HG03571 (cell line): ENCODE results near the gene ATP2B1.

Experiments
- ATAC-seq: cut with Tn5 transposase; IDR thresholded peaks from one replicate; pipeline ENCODE4 v1.9.1; 2021; ENCODE audit not compliant: unreplicated experiment

Gene ATP2B1

DNA sequence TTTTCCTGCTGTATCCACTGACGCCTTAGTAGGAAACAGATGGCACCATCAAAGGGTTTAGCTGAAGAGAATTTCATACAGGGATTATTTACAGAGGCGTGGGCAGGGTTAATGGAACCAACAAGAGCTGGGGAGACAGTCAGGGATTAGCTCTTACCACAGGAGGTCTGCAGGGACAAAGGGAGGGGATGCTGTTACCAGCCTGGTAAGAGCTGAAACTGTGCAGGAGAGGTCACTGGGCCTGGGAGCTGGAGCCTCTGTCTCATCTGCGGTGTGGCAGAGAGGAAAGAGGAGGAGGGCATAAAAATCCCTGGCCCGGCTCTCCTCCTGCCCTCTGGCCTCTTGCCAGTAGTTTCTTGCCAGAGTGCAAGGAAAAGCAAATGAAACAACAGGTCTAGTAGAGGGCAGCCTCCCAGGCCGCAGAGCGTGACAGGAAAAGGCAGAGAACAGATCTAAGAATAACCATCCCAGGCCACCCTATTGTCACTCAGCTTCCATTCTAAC lies 163.9 kb downstream of the ATP2B1 start:
- ATAC-seq, result no peak

- no peak for ATAC-seq
Measured at GRCh38 chr12:89544022-89544421, 164.6 kb downstream of the ATP2B1 start.

GRCh38 chr12:89542912-89543592 lies 165.6 kb downstream of the ATP2B1 start:
- peak; percentile 83 for ATAC-seq

DNA sequence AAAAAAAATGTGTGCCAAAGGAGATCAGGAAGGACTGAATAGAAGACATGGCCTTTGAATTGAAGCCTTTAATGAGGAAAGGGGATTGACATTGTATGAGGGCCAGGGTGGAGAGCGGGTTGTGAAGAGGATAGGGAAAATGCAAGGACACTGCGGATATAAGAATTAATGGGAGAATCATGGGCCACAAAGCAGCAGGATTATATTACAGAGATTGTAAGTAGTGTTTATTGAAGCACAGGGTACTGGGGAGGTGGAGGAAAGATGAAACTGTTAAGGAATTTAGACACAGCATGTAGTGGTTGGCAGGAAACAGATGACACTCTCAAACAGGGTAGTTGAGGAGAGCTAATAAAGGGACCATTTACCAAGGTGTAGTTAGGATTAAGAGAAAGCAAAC lies 166.4 kb downstream of the ATP2B1 start:
- no peak for ATAC-seq

- no peak for ATAC-seq
Measured at GRCh38 chr12:89540586-89540985, 168.1 kb downstream of the ATP2B1 start.

DNA sequence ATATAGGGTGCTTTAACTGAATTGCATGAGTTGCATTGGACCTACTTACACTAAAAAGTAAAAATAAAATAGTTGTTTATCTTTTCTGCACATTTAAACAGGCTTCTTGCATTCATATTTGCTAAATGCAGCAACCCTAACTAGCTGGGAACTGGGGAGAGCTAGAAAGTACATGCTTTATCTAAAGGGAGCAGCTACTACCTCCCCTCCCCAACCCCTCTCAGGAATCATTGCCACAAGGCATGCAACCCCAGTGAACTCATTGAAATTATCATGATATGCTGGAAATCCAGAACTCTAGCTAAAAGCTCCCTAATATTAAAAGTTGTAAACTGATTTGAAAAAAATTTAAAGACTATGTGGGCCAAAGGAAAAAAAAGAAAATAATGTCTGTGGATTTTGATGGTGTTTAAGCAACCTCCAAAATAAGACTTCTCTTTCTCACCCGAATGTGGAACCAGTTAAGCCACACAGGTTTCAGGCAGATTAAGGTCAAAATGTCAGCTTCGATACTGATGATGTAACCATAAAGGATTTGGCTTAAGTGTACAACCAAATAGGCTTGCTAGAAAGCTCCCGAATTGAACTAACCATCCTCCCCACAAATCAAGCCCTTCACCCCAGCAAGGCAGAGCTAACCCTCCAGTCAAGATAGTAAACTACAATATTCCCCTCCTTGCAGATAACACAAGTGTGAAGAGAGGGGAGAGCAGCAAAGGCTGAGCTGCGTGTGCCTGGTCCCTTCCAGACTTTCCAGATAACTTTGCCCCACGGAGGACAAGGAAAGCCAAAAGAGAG lies 169.0 kb downstream of the ATP2B1 start:
- no peak for ATAC-seq

GRCh38 chr12:89538897-89539296 lies 169.7 kb downstream of the ATP2B1 start:
- ATAC-seq, result no peak
